ENCODE results near the gene KRT28. TPM values are rescaled to one million over a fixed set of nuclear protein-coding genes. Genes with fewer than 3 reads are reported as not detected.

The KRT28 gene
- polyA plus RNA-seq, 1 donor (not counting 4 experiments of a cell fraction or from before 2014, with no cell fraction given), result not detected

- peaks cover 3% of the 10 kb centered on the region for H3K79me2 ChIP-seq (ENCODE audit: control insufficient read depth, insufficient read depth, low read length)
These were observed 30.5 kb upstream of the KRT28 start for GRCh38 chr17:40830085-40830776.

GRCh38 chr17:40828454-40829044 is 28.8 kb upstream of the KRT28 start:
- Histone ChIP-seq H3K9me3 (ENCODE audit: control insufficient read depth, low read depth, low read length) (no peaks in the 10 kb centered on the region), H3K4me3 (ENCODE audit: control insufficient read depth in 2 of 3, extremely low read depth in 1 of 3, insufficient read depth in 2 of 3, low read depth in 1 of 3, low read length in 3 of 3) (no peak overlapping the region), H3K27ac (ENCODE audit: control insufficient read depth, insufficient read depth, low read length) (no peak overlapping the region), H3K79me2 (ENCODE audit: control insufficient read depth, insufficient read depth, low read length) (peaks cover 3% of the 10 kb centered on the region), H3K27me3 (ENCODE audit: control insufficient read depth, extremely low read depth, insufficient read depth, low read length) (no peaks in the 10 kb centered on the region), H3K9me1 (ENCODE audit: control insufficient read depth, extremely low read depth, insufficient read depth, low read length) (no peaks in the 10 kb centered on the region), H3K9ac (ENCODE audit: control insufficient read depth, extremely low read depth, insufficient read depth, low read length) (no peak overlapping the region), H3K4me1 (ENCODE audit: control insufficient read depth, extremely low read depth, insufficient read depth, low read length) (peaks cover 3% of the 10 kb centered on the region), H3K4me2 (ENCODE audit: control insufficient read depth, extremely low read depth, insufficient read depth, low read depth, low read length) (no peak overlapping the region), H4K20me1 (ENCODE audit: control insufficient read depth, extremely low read depth, insufficient read depth, low read length) (no peaks in the 10 kb centered on the region), H2AFZ (ENCODE audit: control insufficient read depth, low read length) (no peak overlapping the region), H3K36me3 (ENCODE audit: control insufficient read depth in 2 of 2, extremely low read depth in 1 of 2, insufficient read depth in 2 of 2, low read length in 2 of 2) (peaks cover 0 to 2% of the 10 kb centered on the region in 2 experiments)
- TF ChIP-seq CTCF (optimal IDR thresholded peaks at IDR 0.05 in 1 of 3, IDR thresholded peaks at IDR 0.05 in 1 of 3, conservative IDR thresholded peaks at IDR 0.05 in 1 of 3; ENCODE audit: extremely low read depth in 1 of 3, insufficient read depth in 2 of 3, low read length in 3 of 3) (no peak), EZH2 (IDR thresholded peaks at IDR 0.05; ENCODE audit: low read length) (no peak)
- DNase-seq (ENCODE audit: low read depth, low spot score), result no peak
- dilution Hi-C loops (cut with MboI; ENCODE audit: extremely low pct_ligation_motif_present, low sequenced_read_pairs), result no loop called here
- FAIRE-seq, result no peak

More at GRCh38 chr17:40830085-40830776, 30.5 kb upstream of the KRT28 start:
- no peak for TF ChIP-seq CTCF (optimal IDR thresholded peaks at IDR 0.05 in 1 of 3, IDR thresholded peaks at IDR 0.05 in 1 of 3, conservative IDR thresholded peaks at IDR 0.05 in 1 of 3; ENCODE audit: extremely low read depth in 1 of 3, insufficient read depth in 2 of 3, low read length in 3 of 3)
- TF ChIP-seq EZH2 (IDR thresholded peaks at IDR 0.05; ENCODE audit: low read length), result no peak
- FAIRE-seq (no peak), DNase-seq (ENCODE audit: low read depth, low spot score) (no peak)
- Histone ChIP-seq H3K36me3 (ENCODE audit: control insufficient read depth in 2 of 2, extremely low read depth in 1 of 2, insufficient read depth in 2 of 2, low read length in 2 of 2) (peaks cover 2 to 9% of the 10 kb centered on the region in 2 experiments), H4K20me1 (ENCODE audit: control insufficient read depth, extremely low read depth, insufficient read depth, low read length) (no peaks in the 10 kb centered on the region), H3K4me3 (ENCODE audit: control insufficient read depth in 2 of 3, extremely low read depth in 1 of 3, insufficient read depth in 2 of 3, low read depth in 1 of 3, low read length in 3 of 3) (no peak overlapping the region), H3K9ac (ENCODE audit: control insufficient read depth, extremely low read depth, insufficient read depth, low read length) (no peak overlapping the region), H3K9me1 (ENCODE audit: control insufficient read depth, extremely low read depth, insufficient read depth, low read length) (no peaks in the 10 kb centered on the region), H3K9me3 (ENCODE audit: control insufficient read depth, low read depth, low read length) (no peaks in the 10 kb centered on the region), H3K4me1 (ENCODE audit: control insufficient read depth, extremely low read depth, insufficient read depth, low read length) (no peaks in the 10 kb centered on the region), H3K4me2 (ENCODE audit: control insufficient read depth, extremely low read depth, insufficient read depth, low read depth, low read length) (no peak overlapping the region), H3K27ac (ENCODE audit: control insufficient read depth, insufficient read depth, low read length) (no peak overlapping the region), H3K27me3 (ENCODE audit: control insufficient read depth, extremely low read depth, insufficient read depth, low read length) (no peaks in the 10 kb centered on the region), H2AFZ (ENCODE audit: control insufficient read depth, low read length) (no peak overlapping the region)
- dilution Hi-C loops (cut with MboI; ENCODE audit: extremely low pct_ligation_motif_present, low sequenced_read_pairs), result no loop called here

Measured in keratinocyte (primary cell).